ENCODE data around the gene WDR12. TPM values are rescaled to one million over a fixed set of nuclear protein-coding genes. Genes with fewer than 3 reads are reported as not detected.
"Not testable (repeated sequence)": the region's sequence is repeated elsewhere in the genome, so short reads cannot be mapped to it uniquely, and the experiment has no call there.

Gene WDR12
- total RNA-seq, 1 donor from 2014 or later = 35.6 TPM

- ATAC-seq = no peak
These were observed 33.8 kb downstream of the WDR12 start for GRCh38 chr2:202877699-202878098.

GRCh38 chr2:202871300-202872141, 40.0 kb downstream of the WDR12 start, which contains the start of gene ICA1L:
TSS of gene ICA1L (minus strand) at chr2:202871766. CDS start at chr2:202829009, 42,757 bp downstream.
- TF ChIP-seq CTCF (IDR thresholded peaks at IDR 0.05) = no peak
- H3K9me3 ChIP-seq = no peaks in the 10 kb centered on the region
- DNase-seq = peak; percentile 88
- H3K36me3 ChIP-seq = no peaks in the 10 kb centered on the region
- intact Hi-C loops (cut with DNase I) = no loop called here
- peaks cover 7% of the 10 kb centered on the region for H3K4me1 ChIP-seq
- peak; percentile 90 for ATAC-seq
- H3K27me3 ChIP-seq = no peaks in the 10 kb centered on the region
- peak within 1 kb of the TSS; percentile 53 for H3K27ac ChIP-seq
- peak within 1 kb of the TSS; percentile 81 for H3K4me3 ChIP-seq

More at GRCh38 chr2:202877699-202878098, 33.8 kb downstream of the WDR12 start:
- no peak for TF ChIP-seq CTCF (IDR thresholded peaks at IDR 0.05)
- no peak overlapping the region for H3K4me3 ChIP-seq
- no peaks in the 10 kb centered on the region for H3K9me3 ChIP-seq
- no peak overlapping the region for H3K27ac ChIP-seq
- no peak for DNase-seq
- intact Hi-C loops (cut with DNase I) = no loop called here
- peaks cover 22% of the 10 kb centered on the region for H3K36me3 ChIP-seq
- no peaks in the 10 kb centered on the region for H3K4me1 ChIP-seq
- H3K27me3 ChIP-seq = no peaks in the 10 kb centered on the region

GRCh38 chr2:202870431-202871299, 40.8 kb downstream of the WDR12 start:
- Histone ChIP-seq H3K9me3 (no peaks in the 10 kb centered on the region), H3K27me3 (no peaks in the 10 kb centered on the region), H3K4me3 (peak overlapping the region; percentile 81), H3K27ac (peak overlapping the region; percentile 53), H3K4me1 (peaks cover 7% of the 10 kb centered on the region), H3K36me3 (no peaks in the 10 kb centered on the region)
- ATAC-seq = peak; percentile 82
- intact Hi-C loops (cut with DNase I) = no loop called here
- peak; percentile 48 for TF ChIP-seq CTCF (IDR thresholded peaks at IDR 0.05)
- DNase-seq = peak; percentile 78

GRCh38 chr2:202861987-202862386, 49.5 kb downstream of the WDR12 start:
- Histone ChIP-seq H3K27ac (no peak overlapping the region), H3K4me3 (no peak overlapping the region), H3K36me3 (no peaks in the 10 kb centered on the region), H3K27me3 (no peaks in the 10 kb centered on the region), H3K4me1 (no peaks in the 10 kb centered on the region), H3K9me3 (no peaks in the 10 kb centered on the region)
- no peak for DNase-seq
- TF ChIP-seq CTCF (IDR thresholded peaks at IDR 0.05) = no peak
- intact Hi-C loops (cut with DNase I) = no loop called here
- no peak for ATAC-seq

GRCh38 chr2:202858601-202859000, 52.9 kb downstream of the WDR12 start:
- Histone ChIP-seq H3K4me3 (no peak overlapping the region), H3K9me3 (no peaks in the 10 kb centered on the region), H3K36me3 (no peaks in the 10 kb centered on the region), H3K4me1 (no peaks in the 10 kb centered on the region), H3K27ac (no peak overlapping the region), H3K27me3 (no peaks in the 10 kb centered on the region)
- DNase-seq = no peak
- intact Hi-C loops (cut with DNase I) = no loop called here
- no peak for TF ChIP-seq CTCF (IDR thresholded peaks at IDR 0.05)
- no peak for ATAC-seq

DNA sequence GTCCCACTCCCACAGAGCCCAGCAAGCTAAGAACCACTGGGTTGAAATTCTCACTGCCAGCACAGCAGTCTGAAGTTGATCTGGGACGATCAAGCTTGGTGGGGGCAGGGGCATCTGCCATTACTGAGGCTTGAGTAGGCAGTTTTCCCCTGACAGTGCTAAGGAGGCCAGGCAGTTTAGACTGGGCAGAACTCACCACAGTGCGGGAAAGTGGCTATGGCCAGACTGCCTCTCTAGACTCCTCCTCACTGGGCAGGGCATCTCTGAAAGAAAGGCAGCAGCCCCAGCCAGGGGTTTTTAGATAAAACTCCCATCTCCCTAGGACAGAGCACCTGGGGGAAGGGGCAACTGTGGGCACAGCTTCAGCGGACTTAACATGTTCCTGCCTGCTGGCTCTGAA, 62.1 kb downstream of the WDR12 start:
- ATAC-seq; H3K27ac ChIP-seq; H3K9me3 ChIP-seq; H3K4me1 ChIP-seq; DNase-seq; intact Hi-C loops (cut with DNase I); H3K27me3 ChIP-seq; H3K4me3 ChIP-seq; H3K36me3 ChIP-seq: not testable (repeated sequence)

All from upper lobe of right lung (tissue), 1 donor.